GM19025 (cell line): ENCODE results near the gene SLC25A25.
"Not testable (repeated sequence)": the region's sequence is repeated elsewhere in the genome, so short reads cannot be mapped to it uniquely, and the experiment has no call there.

Experiments used
- ATAC-seq: cut with Tn5 transposase; IDR thresholded peaks from one replicate; pipeline ENCODE4 v1.9.1; 2021; ENCODE audit warnings: mild to moderate bottlenecking, low read depth, moderate library complexity; ENCODE audit not compliant: unreplicated experiment

SLC25A25 gene

GRCh38 chr9:128107468-128108268, 39.6 kb downstream of the SLC25A25 start:
- ATAC-seq: no peak

GRCh38 chr9:128108269-128109049, 40.4 kb downstream of the SLC25A25 start:
- ATAC-seq: no peak

GRCh38 chr9:128109050-128109709, 41.1 kb downstream of the SLC25A25 start:
- no peak for ATAC-seq

GRCh38 chr9:128111726-128112125, 43.7 kb downstream of the SLC25A25 start:
- ATAC-seq: not testable (repeated sequence)

- ATAC-seq: no peak
Observed at GRCh38 chr9:128113526-128114325, 45.7 kb downstream of the SLC25A25 start.

- ATAC-seq: no peak
Observed at GRCh38 chr9:128114326-128115186, 46.5 kb downstream of the SLC25A25 start.

- peak; percentile 50 for ATAC-seq
Observed at GRCh38 chr9:128115187-128116103, 47.4 kb downstream of the SLC25A25 start.

- no peak for ATAC-seq
Observed at GRCh38 chr9:128116104-128117083, 48.4 kb downstream of the SLC25A25 start.

- no peak for ATAC-seq
Observed at GRCh38 chr9:128117613-128118471, 49.8 kb downstream of the SLC25A25 start.

GRCh38 chr9:128118472-128118857, 50.4 kb downstream of the SLC25A25 start:
- no peak for ATAC-seq

GRCh38 chr9:128118971-128119665, 51.1 kb downstream of the SLC25A25 start:
- no peak for ATAC-seq

GRCh38 chr9:128120061-128120740, 52.2 kb downstream of the SLC25A25 start:
- ATAC-seq: no peak

- no peak for ATAC-seq
Observed at GRCh38 chr9:128120741-128121465, 52.9 kb downstream of the SLC25A25 start.

GRCh38 chr9:128121466-128121810, 53.4 kb downstream of the SLC25A25 start:
- ATAC-seq: no peak
